ENCODE measurements around the gene TRMT10C. TPM values are rescaled to one million over a fixed set of nuclear protein-coding genes. Genes with fewer than 3 reads are reported as not detected.
"Not testable (repeated sequence)": the region's sequence is repeated elsewhere in the genome, so short reads cannot be mapped to it uniquely, and the experiment has no call there.

The TRMT10C gene
- total RNA-seq, 1 donor from 2014 or later, result 25.6 TPM

GRCh38 chr3:101542957-101543356, 18.7 kb upstream of the TRMT10C start:
- no peak for ATAC-seq (ENCODE audit: poor library complexity)
- DNase-seq, result no peak
- intact Hi-C loops (cut with DNase I), result no loop called here

GRCh38 chr3:101544161-101544850, 17.4 kb upstream of the TRMT10C start:
- intact Hi-C loops (cut with DNase I), result no loop called here
- DNase-seq (no peak), ATAC-seq (ENCODE audit: poor library complexity) (no peak)

- DNase-seq (no peak), ATAC-seq (ENCODE audit: poor library complexity) (no peak)
- intact Hi-C loops (cut with DNase I), result no loop called here
These were observed 13.1 kb upstream of the TRMT10C start for GRCh38 chr3:101548527-101549105.

- DNase-seq (no peak), ATAC-seq (ENCODE audit: poor library complexity) (peak; percentile 48)
- intact Hi-C loops (cut with DNase I), result no loop called here
These were observed 12.2 kb upstream of the TRMT10C start for GRCh38 chr3:101549473-101549872.

- ATAC-seq (ENCODE audit: poor library complexity); intact Hi-C loops (cut with DNase I); DNase-seq: not testable (repeated sequence)
These were observed 10.1 kb upstream of the TRMT10C start for GRCh38 chr3:101551359-101552081.

- ATAC-seq (ENCODE audit: poor library complexity); intact Hi-C loops (cut with DNase I): not testable (repeated sequence)
These were observed 8.3 kb upstream of the TRMT10C start for GRCh38 chr3:101553381-101553780.

GRCh38 chr3:101556064-101556463, 5.6 kb upstream of the TRMT10C start:
- ATAC-seq (ENCODE audit: poor library complexity) (no peak), DNase-seq (no peak)
- intact Hi-C loops (cut with DNase I), result no loop called here

More at GRCh38 chr3:101553381-101553780, 8.3 kb upstream of the TRMT10C start:
- DNase-seq, result not testable (repeated sequence)

GRCh38 chr3:101567528-101568317, 6.1 kb downstream of the TRMT10C start:
- no peak for DNase-seq
- intact Hi-C loops (cut with DNase I), result no loop called here
- ATAC-seq (ENCODE audit: poor library complexity), result no peak

GRCh38 chr3:101571028-101571895, 9.6 kb downstream of the TRMT10C start:
- no peak for ATAC-seq (ENCODE audit: poor library complexity)
- intact Hi-C loops (cut with DNase I), result loop anchor here (10.0 kb wide), 1 partner anchor 104 kb away; the partner anchor contains the start of gene ZBTB11
- no peak for DNase-seq

- intact Hi-C loops (cut with DNase I), result loop anchor here (10.0 kb wide), 1 partner anchor 101 kb away; the partner anchor contains the start of gene ZBTB11
- ATAC-seq (ENCODE audit: poor library complexity) (peak; percentile 91), DNase-seq (peak; percentile 99)
These were observed 12.1 kb downstream of the TRMT10C start, which contains the start of gene PCNP for GRCh38 chr3:101573449-101574387. Gene PCNP (plus strand): TSS chr3:101574180. CDS start chr3:101574216, 36 bp downstream.

- intact Hi-C loops (cut with DNase I), result loop anchor here (10.0 kb wide), 1 partner anchor 100 kb away; the partner anchor contains the start of gene ZBTB11
- ATAC-seq (ENCODE audit: poor library complexity), result peak; percentile 66
- no peak for DNase-seq
These were observed 12.9 kb downstream of the TRMT10C start for GRCh38 chr3:101574388-101575112.

GRCh38 chr3:101577286-101577685, 15.6 kb downstream of the TRMT10C start:
- intact Hi-C loops (cut with DNase I), result loop anchor here (10.0 kb wide), 1 partner anchor 98 kb away; the partner anchor contains the start of gene ZBTB11
- ATAC-seq (ENCODE audit: poor library complexity) (no peak), DNase-seq (no peak)

- ATAC-seq (ENCODE audit: poor library complexity) (no peak), DNase-seq (no peak)
- intact Hi-C loops (cut with DNase I), result no loop called here
These were observed 26.9 kb downstream of the TRMT10C start for GRCh38 chr3:101588616-101589015.

GRCh38 chr3:101591071-101591470, 29.4 kb downstream of the TRMT10C start:
- intact Hi-C loops (cut with DNase I), result no loop called here
- DNase-seq, result no peak
- no peak for ATAC-seq (ENCODE audit: poor library complexity)

- ATAC-seq (ENCODE audit: poor library complexity) (no peak), DNase-seq (no peak)
- intact Hi-C loops (cut with DNase I), result no loop called here
These were observed 41.1 kb downstream of the TRMT10C start for GRCh38 chr3:101602731-101603130.

GRCh38 chr3:101603184-101603583, 41.5 kb downstream of the TRMT10C start:
- DNase-seq (no peak), ATAC-seq (ENCODE audit: poor library complexity) (no peak)
- intact Hi-C loops (cut with DNase I), result no loop called here

All from Right ventricle myocardium superior (tissue), 1 donor.